GM12878 (cell line): Measurements from ENCODE around the gene SACM1L. TPM values are rescaled to one million over a fixed set of nuclear protein-coding genes. Genes with fewer than 3 reads are reported as not detected.

ENCODE experiments used
- BCL3 ChIP-seq: IDR thresholded peaks from 2 replicates; pipeline ENCODE4 v1.6.1; 2011; ENCODE audit warnings: borderline replicate concordance, low read depth, mild to moderate bottlenecking, moderate library complexity, low read length; ENCODE audit not compliant: insufficient read depth, poor library complexity, severe bottlenecking
- FOXM1 ChIP-seq: IDR thresholded peaks from 2 replicates; pipeline ENCODE4 v1.6.1; 2012; ENCODE audit warnings: low read depth, mild to moderate bottlenecking, inconsistent platforms, low read length, moderate library complexity
- GABPA ChIP-seq: IDR thresholded peaks from 2 replicates; pipeline ENCODE4 v1.6.1; 2014; ENCODE audit warnings: antibody characterized with exemption, low read depth, mild to moderate bottlenecking, inconsistent platforms
- HDAC6 ChIP-seq: fragments of 200-600 bp; sonication (generic); IDR thresholded peaks from one replicate; pipeline ENCODE4 v1.8.0; 2017; ENCODE audit warnings: antibody characterized with exemption; ENCODE audit not compliant: unreplicated experiment
- KAT2A ChIP-seq: conservative IDR thresholded peaks from 2 replicates; pipeline ENCODE4 v1.6.1; 2011; ENCODE audit warnings: low read depth, low read length; ENCODE audit not compliant: control insufficient read depth
- KLF5 ChIP-seq: fragments of 450-650 bp; IDR thresholded peaks from 2 replicates; pipeline ENCODE4 v1.6.1; 2014; ENCODE audit warnings: mild to moderate bottlenecking; ENCODE audit not compliant: partially characterized antibody
- MXI1 ChIP-seq: fragments of 150-350 bp; IDR thresholded peaks from 2 replicates; pipeline ENCODE4 v1.6.1; 2011; ENCODE audit warnings: low read depth, mild to moderate bottlenecking, inconsistent platforms, low read length, improper control_type of control experiment
- MYB ChIP-seq: fragments of 150-350 bp; IDR thresholded peaks from 2 replicates; pipeline ENCODE4 v1.6.1; 2014; ENCODE audit warnings: mild to moderate bottlenecking, low read depth, low read length, borderline replicate concordance
- MYC ChIP-seq: IDR thresholded peaks from 2 replicates; pipeline ENCODE4 v1.6.1; 2011; ENCODE audit warnings: mild to moderate bottlenecking, low read length, moderate library complexity, inconsistent platforms; ENCODE audit not compliant: insufficient read depth, insufficient replicate concordance, insufficient read length, severe bottlenecking
- NFXL1 ChIP-seq: fragments of 450-650 bp; IDR thresholded peaks from 2 replicates; pipeline ENCODE4 v1.6.1; 2017; ENCODE audit warnings: antibody characterized with exemption, mild to moderate bottlenecking, borderline replicate concordance
- NR2C1 ChIP-seq: fragments of 450-650 bp; IDR thresholded peaks from 2 replicates; pipeline ENCODE4 v1.6.1; 2017; ENCODE audit warnings: antibody characterized with exemption, mild to moderate bottlenecking, moderate library complexity
- POLR2A ChIP-seq: IDR thresholded peaks from 2 replicates; pipeline ENCODE4 v1.6.1; 2011; ENCODE audit warnings: low read depth, mild to moderate bottlenecking, low read length
- POU2F2 ChIP-seq: IDR thresholded peaks from 3 replicates; pipeline ENCODE4 v1.6.1; 2011; ENCODE audit warnings: low read depth, mild to moderate bottlenecking, low read length, borderline replicate concordance
- RCOR1 ChIP-seq: conservative IDR thresholded peaks from 2 replicates; pipeline ENCODE4 v1.6.1; 2012; ENCODE audit warnings: low read depth, low read length, improper control_type of control experiment
- SIN3A ChIP-seq: IDR thresholded peaks from 2 replicates; pipeline ENCODE4 v1.6.1; 2012; ENCODE audit warnings: low read depth, low read length, improper control_type of control experiment
- SPI1 ChIP-seq: IDR thresholded peaks from 2 replicates; pipeline ENCODE4 v1.6.1; 2011; ENCODE audit warnings: low read depth, mild to moderate bottlenecking, low read length, moderate library complexity, borderline replicate concordance; ENCODE audit not compliant: insufficient read depth
- SRF ChIP-seq, 2 experiments: IDR thresholded peaks; 2 replicates each; pipeline ENCODE4 v1.6.1; 2011; ENCODE audit warnings: low read depth in 2 of 2, low read length in 2 of 2, mild to moderate bottlenecking in 1 of 2, moderate library complexity in 1 of 2
- SUZ12 ChIP-seq: fragments of 200-600 bp; sonication (generic); IDR thresholded peaks from one replicate; pipeline ENCODE4 v1.6.1; 2018; ENCODE audit warnings: antibody characterized with exemption, mild to moderate bottlenecking; ENCODE audit not compliant: unreplicated experiment
- USF2 ChIP-seq: IDR thresholded peaks from 2 replicates; pipeline ENCODE4 v1.6.1; 2011; ENCODE audit warnings: low read depth, low read length, improper control_type of control experiment, borderline replicate concordance
- ZBTB33 ChIP-seq: fragments of 450-650 bp; IDR thresholded peaks from 2 replicates; pipeline ENCODE4 v1.6.1; 2017; ENCODE audit warnings: mild to moderate bottlenecking
- ZNF384 ChIP-seq: IDR thresholded peaks from 2 replicates; pipeline ENCODE4 v1.6.1; 2012; ENCODE audit warnings: low read depth, mild to moderate bottlenecking, low read length, improper control_type of control experiment, borderline replicate concordance
- ZSCAN29 ChIP-seq: fragments of 450-650 bp; IDR thresholded peaks from 2 replicates; pipeline ENCODE4 v1.6.1; 2017; ENCODE audit warnings: mild to moderate bottlenecking, moderate library complexity
- polyA plus RNA-seq, 11 experiments: library from polyadenylated mRNA; depleted of rRNA in 4 of 11; unstranded in 6 of 11; stranded (reverse) in 5 of 11; fragments of >200 nt; fragmentation: Nextera tagmentation in 4 of 11; fragmentation: Illumina TruSeq in 1 of 11; extraction: Ambion mirVana in 4 of 11; extraction: Trizol in 1 of 11; gene quantifications; 1 replicate in 1 of 11; 2 replicates in 10 of 11; pipeline versions ENCODE4 v1.2.1 to v1.2.3, GENCODE V29; 2011 to 2016; ENCODE audit warnings: inconsistent platforms in 2 of 11, missing spikeins in 2 of 11, low read depth in 1 of 11
- total RNA-seq, 4 experiments: library from RNA; depleted of rRNA in 3 of 4; stranded (reverse); fragments of >200 nt in 3 of 4; fragmentation: Illumina TruSeq in 1 of 4; extraction: Trizol in 1 of 4; gene quantifications; 2 replicates each; pipeline versions ENCODE4 v1.2.1 to v1.2.3, GENCODE V29; 2013 to 2021
- TF ChIP-seq, protein P1 (sequence below): fragments of 450-650 bp; IDR thresholded peaks from 2 replicates; pipeline ENCODE4 v1.6.1; 2017; ENCODE audit warnings: antibody characterized with exemption, mild to moderate bottlenecking, moderate library complexity
- TF ChIP-seq, protein P2 (sequence below): IDR thresholded peaks from 2 replicates; pipeline ENCODE4 v1.6.1; 2012; ENCODE audit warnings: low read depth, low read length, improper control_type of control experiment

SACM1L gene
- total and polyA plus RNA-seq, 10 of the 15 experiments (the other 5 are each of a cell fraction or from before 2014, with no cell fraction given): 16.5 to 48.3 (median 28.9) TPM

GRCh38 chr3:45693941-45694521 is 4.8 kb downstream of the SACM1L start (continued):
- no peak for TF ChIP-seq ZBTB33
- TF ChIP-seq KAT2A: no peak
- TF ChIP-seq NFXL1: no peak
- TF ChIP-seq MYC: no peak
- TF ChIP-seq GABPA: peak; percentile 63; the same call in 1 of the 2 replicates
- no peak for TF ChIP-seq POU2F2
- TF ChIP-seq ZNF384: no peak
- TF ChIP-seq SUZ12: no peak
- no peak for TF ChIP-seq RCOR1
- no peak for TF ChIP-seq USF2
- no peak for TF ChIP-seq POLR2A
- no peak for TF ChIP-seq HDAC6
- TF ChIP-seq SIN3A: no peak
- TF ChIP-seq SPI1: no peak
- TF ChIP-seq KLF5: no peak
- TF ChIP-seq, protein P1, sequence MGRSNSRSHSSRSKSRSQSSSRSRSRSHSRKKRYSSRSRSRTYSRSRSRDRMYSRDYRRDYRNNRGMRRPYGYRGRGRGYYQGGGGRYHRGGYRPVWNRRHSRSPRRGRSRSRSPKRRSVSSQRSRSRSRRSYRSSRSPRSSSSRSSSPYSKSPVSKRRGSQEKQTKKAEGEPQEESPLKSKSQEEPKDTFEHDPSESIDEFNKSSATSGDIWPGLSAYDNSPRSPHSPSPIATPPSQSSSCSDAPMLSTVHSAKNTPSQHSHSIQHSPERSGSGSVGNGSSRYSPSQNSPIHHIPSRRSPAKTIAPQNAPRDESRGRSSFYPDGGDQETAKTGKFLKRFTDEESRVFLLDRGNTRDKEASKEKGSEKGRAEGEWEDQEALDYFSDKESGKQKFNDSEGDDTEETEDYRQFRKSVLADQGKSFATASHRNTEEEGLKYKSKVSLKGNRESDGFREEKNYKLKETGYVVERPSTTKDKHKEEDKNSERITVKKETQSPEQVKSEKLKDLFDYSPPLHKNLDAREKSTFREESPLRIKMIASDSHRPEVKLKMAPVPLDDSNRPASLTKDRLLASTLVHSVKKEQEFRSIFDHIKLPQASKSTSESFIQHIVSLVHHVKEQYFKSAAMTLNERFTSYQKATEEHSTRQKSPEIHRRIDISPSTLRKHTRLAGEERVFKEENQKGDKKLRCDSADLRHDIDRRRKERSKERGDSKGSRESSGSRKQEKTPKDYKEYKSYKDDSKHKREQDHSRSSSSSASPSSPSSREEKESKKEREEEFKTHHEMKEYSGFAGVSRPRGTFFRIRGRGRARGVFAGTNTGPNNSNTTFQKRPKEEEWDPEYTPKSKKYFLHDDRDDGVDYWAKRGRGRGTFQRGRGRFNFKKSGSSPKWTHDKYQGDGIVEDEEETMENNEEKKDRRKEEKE: no peak
- TF ChIP-seq ZSCAN29: no peak
- no peak; the same call in 1 of the 2 replicates for TF ChIP-seq FOXM1
- TF ChIP-seq NR2C1: no peak
- TF ChIP-seq, protein P2, sequence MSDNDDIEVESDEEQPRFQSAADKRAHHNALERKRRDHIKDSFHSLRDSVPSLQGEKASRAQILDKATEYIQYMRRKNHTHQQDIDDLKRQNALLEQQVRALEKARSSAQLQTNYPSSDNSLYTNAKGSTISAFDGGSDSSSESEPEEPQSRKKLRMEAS: no peak
- no peak for TF ChIP-seq SRF (IDR thresholded peaks at IDR 0.05; ENCODE audit: low read depth in 2 of 2, low read length in 2 of 2)
- no peak for TF ChIP-seq MXI1
- TF ChIP-seq BCL3: no peak
- no peak for TF ChIP-seq MYB
